Neural cell (in vitro differentiated cells): ENCODE measurements around the gene TOGARAM1.

Experiments
- CTCF ChIP-seq: fragments of 450-650 bp; IDR thresholded peaks from 2 replicates; pipeline ENCODE4 v1.5.1; 2014; ENCODE audit warnings: antibody characterized with exemption, mild to moderate bottlenecking, moderate library complexity; ENCODE audit not compliant: poor library complexity, severe bottlenecking
- EP300 ChIP-seq: fragments of 450-650 bp; conservative IDR thresholded peaks from 2 replicates; pipeline ENCODE4 v1.6.1; 2014; ENCODE audit warnings: antibody characterized with exemption, mild to moderate bottlenecking, moderate library complexity; ENCODE audit not compliant: poor library complexity, severe bottlenecking
- EZH2 ChIP-seq: fragments of 200-600, 300-800 bp; shearing (Covaris generic), sonication (generic); IDR thresholded peaks from 2 replicates; pipeline ENCODE4 v1.6.1; 2014; ENCODE audit warnings: antibody characterized with exemption, low read length, borderline replicate concordance, mild to moderate bottlenecking; ENCODE audit not compliant: insufficient read depth, poor library complexity, severe bottlenecking
- MXI1 ChIP-seq: fragments of 450-650 bp; conservative IDR thresholded peaks from 2 replicates; pipeline ENCODE4 v1.6.1; 2014; ENCODE audit warnings: antibody characterized with exemption, mild to moderate bottlenecking; ENCODE audit not compliant: poor library complexity, severe bottlenecking
- POLR2AphosphoS5 ChIP-seq: IDR thresholded peaks from 2 replicates; pipeline ENCODE4 v1.6.1; 2012
- RAD21 ChIP-seq: fragments of 450-650 bp; conservative IDR thresholded peaks from 2 replicates; pipeline ENCODE4 v1.6.1; 2014; ENCODE audit warnings: antibody characterized with exemption, mild to moderate bottlenecking, moderate library complexity
- REST ChIP-seq: IDR thresholded peaks from 2 replicates; pipeline ENCODE4 v1.6.1; 2012; ENCODE audit warnings: borderline replicate concordance
- TAF1 ChIP-seq: IDR thresholded peaks from 2 replicates; pipeline ENCODE4 v1.6.1; 2012; ENCODE audit warnings: low read depth

GRCh38 chr14:45070215-45070614 is 108.2 kb downstream of the TOGARAM1 start:
- TF ChIP-seq TAF1 (no peak), POLR2AphosphoS5 (no peak), EZH2 (no peak), CTCF (no peak), EP300 (no peak), RAD21 (no peak), MXI1 (no peak), REST (no peak)
